ENCODE measurements around the gene SDC1.

DNA sequence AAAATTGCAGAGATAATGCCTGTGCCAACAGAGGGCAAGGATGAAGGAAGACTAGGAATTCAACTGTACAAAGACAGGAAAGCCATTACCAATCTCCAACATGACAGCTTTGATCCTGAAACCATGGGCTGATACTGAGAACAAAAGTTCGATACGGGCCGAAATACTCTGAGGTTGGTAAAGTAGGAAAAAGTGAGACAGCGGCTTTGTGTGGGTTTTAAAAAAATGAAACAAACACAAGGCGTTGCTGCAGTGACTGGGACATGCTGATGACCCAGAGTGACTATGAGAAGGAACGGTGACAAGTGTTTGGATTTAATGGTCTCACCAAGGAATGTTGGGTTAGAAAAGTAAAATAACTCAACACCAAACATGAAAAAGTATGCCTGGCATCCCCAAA is 24.2 kb upstream of the SDC1 start:
- TF ChIP-seq, protein P1, sequence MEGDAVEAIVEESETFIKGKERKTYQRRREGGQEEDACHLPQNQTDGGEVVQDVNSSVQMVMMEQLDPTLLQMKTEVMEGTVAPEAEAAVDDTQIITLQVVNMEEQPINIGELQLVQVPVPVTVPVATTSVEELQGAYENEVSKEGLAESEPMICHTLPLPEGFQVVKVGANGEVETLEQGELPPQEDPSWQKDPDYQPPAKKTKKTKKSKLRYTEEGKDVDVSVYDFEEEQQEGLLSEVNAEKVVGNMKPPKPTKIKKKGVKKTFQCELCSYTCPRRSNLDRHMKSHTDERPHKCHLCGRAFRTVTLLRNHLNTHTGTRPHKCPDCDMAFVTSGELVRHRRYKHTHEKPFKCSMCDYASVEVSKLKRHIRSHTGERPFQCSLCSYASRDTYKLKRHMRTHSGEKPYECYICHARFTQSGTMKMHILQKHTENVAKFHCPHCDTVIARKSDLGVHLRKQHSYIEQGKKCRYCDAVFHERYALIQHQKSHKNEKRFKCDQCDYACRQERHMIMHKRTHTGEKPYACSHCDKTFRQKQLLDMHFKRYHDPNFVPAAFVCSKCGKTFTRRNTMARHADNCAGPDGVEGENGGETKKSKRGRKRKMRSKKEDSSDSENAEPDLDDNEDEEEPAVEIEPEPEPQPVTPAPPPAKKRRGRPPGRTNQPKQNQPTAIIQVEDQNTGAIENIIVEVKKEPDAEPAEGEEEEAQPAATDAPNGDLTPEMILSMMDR (IDR thresholded peaks at IDR 0.05) = no peak
- TF ChIP-seq RAD21 (IDR thresholded peaks at IDR 0.05; ENCODE audit: low read length) (no peak), EP300 (IDR thresholded peaks at IDR 0.05; ENCODE audit: borderline replicate concordance in 1 of 2, low read depth in 1 of 2, low read length in 1 of 2) (no peak), EZH2phosphoT487 (IDR thresholded peaks at IDR 0.05; ENCODE audit: borderline replicate concordance, low read depth) (no peak), POLR2AphosphoS5 (IDR thresholded peaks at IDR 0.05; ENCODE audit: low read depth, low read length) (no peak), JUND (IDR thresholded peaks at IDR 0.05) (no peak), GABPA (IDR thresholded peaks at IDR 0.05; ENCODE audit: low read depth) (no peak), TCF12 (IDR thresholded peaks at IDR 0.05) (no peak), RXRA (IDR thresholded peaks at IDR 0.05; ENCODE audit: borderline replicate concordance, low read depth) (no peak), RFX5 (IDR thresholded peaks at IDR 0.05; ENCODE audit: low read length) (no peak)
- TF ChIP-seq, protein P2, sequence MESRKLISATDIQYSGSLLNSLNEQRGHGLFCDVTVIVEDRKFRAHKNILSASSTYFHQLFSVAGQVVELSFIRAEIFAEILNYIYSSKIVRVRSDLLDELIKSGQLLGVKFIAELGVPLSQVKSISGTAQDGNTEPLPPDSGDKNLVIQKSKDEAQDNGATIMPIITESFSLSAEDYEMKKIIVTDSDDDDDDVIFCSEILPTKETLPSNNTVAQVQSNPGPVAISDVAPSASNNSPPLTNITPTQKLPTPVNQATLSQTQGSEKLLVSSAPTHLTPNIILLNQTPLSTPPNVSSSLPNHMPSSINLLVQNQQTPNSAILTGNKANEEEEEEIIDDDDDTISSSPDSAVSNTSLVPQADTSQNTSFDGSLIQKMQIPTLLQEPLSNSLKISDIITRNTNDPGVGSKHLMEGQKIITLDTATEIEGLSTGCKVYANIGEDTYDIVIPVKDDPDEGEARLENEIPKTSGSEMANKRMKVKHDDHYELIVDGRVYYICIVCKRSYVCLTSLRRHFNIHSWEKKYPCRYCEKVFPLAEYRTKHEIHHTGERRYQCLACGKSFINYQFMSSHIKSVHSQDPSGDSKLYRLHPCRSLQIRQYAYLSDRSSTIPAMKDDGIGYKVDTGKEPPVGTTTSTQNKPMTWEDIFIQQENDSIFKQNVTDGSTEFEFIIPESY (IDR thresholded peaks at IDR 0.05; ENCODE audit: borderline replicate concordance, low read depth) = no peak
- TF ChIP-seq, protein P3, sequence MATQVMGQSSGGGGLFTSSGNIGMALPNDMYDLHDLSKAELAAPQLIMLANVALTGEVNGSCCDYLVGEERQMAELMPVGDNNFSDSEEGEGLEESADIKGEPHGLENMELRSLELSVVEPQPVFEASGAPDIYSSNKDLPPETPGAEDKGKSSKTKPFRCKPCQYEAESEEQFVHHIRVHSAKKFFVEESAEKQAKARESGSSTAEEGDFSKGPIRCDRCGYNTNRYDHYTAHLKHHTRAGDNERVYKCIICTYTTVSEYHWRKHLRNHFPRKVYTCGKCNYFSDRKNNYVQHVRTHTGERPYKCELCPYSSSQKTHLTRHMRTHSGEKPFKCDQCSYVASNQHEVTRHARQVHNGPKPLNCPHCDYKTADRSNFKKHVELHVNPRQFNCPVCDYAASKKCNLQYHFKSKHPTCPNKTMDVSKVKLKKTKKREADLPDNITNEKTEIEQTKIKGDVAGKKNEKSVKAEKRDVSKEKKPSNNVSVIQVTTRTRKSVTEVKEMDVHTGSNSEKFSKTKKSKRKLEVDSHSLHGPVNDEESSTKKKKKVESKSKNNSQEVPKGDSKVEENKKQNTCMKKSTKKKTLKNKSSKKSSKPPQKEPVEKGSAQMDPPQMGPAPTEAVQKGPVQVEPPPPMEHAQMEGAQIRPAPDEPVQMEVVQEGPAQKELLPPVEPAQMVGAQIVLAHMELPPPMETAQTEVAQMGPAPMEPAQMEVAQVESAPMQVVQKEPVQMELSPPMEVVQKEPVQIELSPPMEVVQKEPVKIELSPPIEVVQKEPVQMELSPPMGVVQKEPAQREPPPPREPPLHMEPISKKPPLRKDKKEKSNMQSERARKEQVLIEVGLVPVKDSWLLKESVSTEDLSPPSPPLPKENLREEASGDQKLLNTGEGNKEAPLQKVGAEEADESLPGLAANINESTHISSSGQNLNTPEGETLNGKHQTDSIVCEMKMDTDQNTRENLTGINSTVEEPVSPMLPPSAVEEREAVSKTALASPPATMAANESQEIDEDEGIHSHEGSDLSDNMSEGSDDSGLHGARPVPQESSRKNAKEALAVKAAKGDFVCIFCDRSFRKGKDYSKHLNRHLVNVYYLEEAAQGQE (IDR thresholded peaks at IDR 0.05; ENCODE audit: low read depth, low read length) = no peak
- TF ChIP-seq, protein P4, sequence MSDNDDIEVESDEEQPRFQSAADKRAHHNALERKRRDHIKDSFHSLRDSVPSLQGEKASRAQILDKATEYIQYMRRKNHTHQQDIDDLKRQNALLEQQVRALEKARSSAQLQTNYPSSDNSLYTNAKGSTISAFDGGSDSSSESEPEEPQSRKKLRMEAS (IDR thresholded peaks at IDR 0.05; ENCODE audit: low read depth) = no peak
- TF ChIP-seq, protein P5, sequence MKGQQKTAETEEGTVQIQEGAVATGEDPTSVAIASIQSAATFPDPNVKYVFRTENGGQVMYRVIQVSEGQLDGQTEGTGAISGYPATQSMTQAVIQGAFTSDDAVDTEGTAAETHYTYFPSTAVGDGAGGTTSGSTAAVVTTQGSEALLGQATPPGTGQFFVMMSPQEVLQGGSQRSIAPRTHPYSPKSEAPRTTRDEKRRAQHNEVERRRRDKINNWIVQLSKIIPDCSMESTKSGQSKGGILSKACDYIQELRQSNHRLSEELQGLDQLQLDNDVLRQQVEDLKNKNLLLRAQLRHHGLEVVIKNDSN (IDR thresholded peaks at IDR 0.05; ENCODE audit: borderline replicate concordance, low read depth) = no peak
